ENCODE measurements around the gene TMEM176B.

TMEM176B gene

GRCh38 chr7:150746921-150747320 lies 53.2 kb downstream of the TMEM176B start:
- DNase-seq: peak in 2 of 6 experiments; percentile 29 to 34

GRCh38 chr7:150745876-150746275 lies 54.3 kb downstream of the TMEM176B start:
- DNase-seq: no peak

GRCh38 chr7:150745086-150745485 lies 55.1 kb downstream of the TMEM176B start:
- no peak for DNase-seq

- DNase-seq: peak in 1 of 6 experiments; percentile 19
Measured at GRCh38 chr7:150744041-150744656, 56.0 kb downstream of the TMEM176B start.

GRCh38 chr7:150742286-150742968 lies 57.7 kb downstream of the TMEM176B start:
- DNase-seq: peak in 2 of 6 experiments; percentile 54 to 57
